SK-N-SH (cell line): ENCODE results near the gene WASHC3. TPM values are rescaled to one million over a fixed set of nuclear protein-coding genes. Genes with fewer than 3 reads are reported as not detected.

ENCODE experiments used
- CTCF ChIA-PET: fragments of 300-600, 350-600 bp; formaldehyde crosslinking; extraction: SDS; loops from one replicate; lab custom pipeline; 2021; lab: Yijun Ruan, JAX
- POLR2A ChIA-PET: fragments of 350-600 bp; sonication (Branson Sonifier 250); formaldehyde crosslinking; extraction: SDS; loops from one replicate; lab custom pipeline; 2020; ENCODE audit warnings: antibody characterized with exemption, inconsistent platforms; lab: Yijun Ruan, JAX
- DNase-seq: peaks from one replicate; pipeline ENCODE4 v3.0.0; 2012
- H2AFZ ChIP-seq: fragments of 200-600 bp; sonication (generic); 2 replicates; pipeline ENCODE4 v1.8.1; 2016; ENCODE audit warnings: antibody characterized with exemption, mild to moderate bottlenecking, low read depth
- H3F3A ChIP-seq: fragments of 200-600 bp; sonication (generic); replicated peaks from 2 replicates; pipeline ENCODE3; 2016; ENCODE audit warnings: antibody characterized with exemption, mild to moderate bottlenecking; ENCODE audit not compliant: insufficient read depth
- H3K27ac ChIP-seq, 2 experiments: fragments of 200-500 bp in 1 of 2; fragments of 200-600 bp in 1 of 2; sonication (Bioruptor generic) in 1 of 2; sonication (generic), shearing (Covaris generic) in 1 of 2; 2 replicates each; pipeline versions ENCODE4 v1.5.1 to v1.6.1; 2014 to 2016; ENCODE audit warnings: low read depth in 2 of 2, inconsistent platforms in 1 of 2, low read length in 1 of 2, mild to moderate bottlenecking in 1 of 2, mixed read lengths in 1 of 2
- H3K27me3 ChIP-seq: fragments of 200-600 bp; sonication (generic), shearing (Covaris generic); 2 replicates; pipeline ENCODE4 v1.6.1; 2016; ENCODE audit warnings: mixed run types; ENCODE audit not compliant: insufficient read depth
- H3K36me3 ChIP-seq, 2 experiments: fragments of 200-500 bp in 1 of 2; fragments of 200-600 bp in 1 of 2; sonication (Bioruptor generic) in 1 of 2; sonication (generic) in 1 of 2; replicated peaks in 1 of 2; 2 replicates each; pipeline versions ENCODE3 to v1.5.1; 2014 to 2016; ENCODE audit warnings: low read length in 1 of 2, mild to moderate bottlenecking in 1 of 2; ENCODE audit not compliant: insufficient read depth in 2 of 2, control insufficient read depth in 1 of 2
- H3K4me1 ChIP-seq, 2 experiments: fragments of 200-500 bp in 1 of 2; fragments of 200-600 bp in 1 of 2; sonication (Bioruptor generic) in 1 of 2; sonication (generic), shearing (Covaris generic) in 1 of 2; 2 replicates each; pipeline versions ENCODE4 v1.5.1 to v1.6.1; 2014 to 2016; ENCODE audit warnings: low read depth in 1 of 2, low read length in 1 of 2, mixed run types in 1 of 2; ENCODE audit not compliant: insufficient read depth in 2 of 2, control insufficient read depth in 1 of 2
- H3K4me2 ChIP-seq: fragments of 200-600 bp; sonication (generic), shearing (Covaris generic); 2 replicates; pipeline ENCODE4 v1.6.1; 2017; ENCODE audit warnings: mixed run types
- H3K4me3 ChIP-seq, 2 experiments: fragments of 200-500 bp in 1 of 2; fragments of 200-600 bp in 1 of 2; sonication (Bioruptor generic) in 1 of 2; sonication (generic), shearing (Covaris generic) in 1 of 2; 2 replicates each; pipeline versions ENCODE4 v1.5.1 to v1.8.1; 2014 to 2016; ENCODE audit warnings: low read depth in 2 of 2, inconsistent platforms in 1 of 2, low read length in 1 of 2, mild to moderate bottlenecking in 1 of 2, mixed read lengths in 1 of 2, moderate library complexity in 1 of 2
- H3K79me2 ChIP-seq: fragments of 200-600 bp; sonication (generic); 2 replicates; pipeline ENCODE4 v1.8.1; 2017; ENCODE audit warnings: mild to moderate bottlenecking; ENCODE audit not compliant: insufficient read depth
- H3K9ac ChIP-seq: fragments of 200-600 bp; sonication (generic); 2 replicates; pipeline ENCODE4 v1.6.1; 2017; ENCODE audit warnings: mixed run types
- H3K9me2 ChIP-seq: fragments of 200-600 bp; sonication (generic); 2 replicates; pipeline ENCODE4 v1.6.1; 2017; ENCODE audit warnings: mixed run types
- H3K9me3 ChIP-seq: fragments of 200-600 bp; sonication (generic); 2 replicates; pipeline ENCODE4 v1.6.1; 2017; ENCODE audit warnings: mixed run types, mild to moderate bottlenecking, moderate library complexity
- H4K20me1 ChIP-seq: fragments of 200-600 bp; sonication (generic); 2 replicates; pipeline ENCODE4 v1.6.1; 2017; ENCODE audit warnings: mild to moderate bottlenecking, mixed run types; ENCODE audit not compliant: insufficient read depth
- CHD2 ChIP-seq: fragments of 150-350 bp; IDR thresholded peaks from 2 replicates; pipeline ENCODE4 v1.6.1; 2018; ENCODE audit warnings: low read length; ENCODE audit not compliant: partially characterized antibody
- ELF1 ChIP-seq: IDR thresholded peaks from 2 replicates; pipeline ENCODE4 v1.4.0; 2012
- EP300 ChIP-seq, 2 experiments: IDR thresholded peaks; 2 replicates each; pipeline versions ENCODE4 v1.4.0 to v1.6.1; 2012; ENCODE audit warnings: borderline replicate concordance in 1 of 2, low read depth in 1 of 2, low read length in 1 of 2
- FOXM1 ChIP-seq: IDR thresholded peaks from 2 replicates; pipeline ENCODE4 v1.4.0; 2012; ENCODE audit warnings: low read depth, mild to moderate bottlenecking
- IRF3 ChIP-seq: fragments of 150-350 bp; IDR thresholded peaks from 2 replicates; pipeline ENCODE4 v1.6.1; 2016; ENCODE audit warnings: mild to moderate bottlenecking, low read depth, low read length
- JUND ChIP-seq: IDR thresholded peaks from 2 replicates; pipeline ENCODE4 v1.4.0; 2012
- MAX ChIP-seq: IDR thresholded peaks from 2 replicates; pipeline ENCODE4 v1.4.0; 2012; ENCODE audit warnings: low read depth
- MXI1 ChIP-seq: IDR thresholded peaks from 2 replicates; pipeline ENCODE4 v1.6.1; 2012; ENCODE audit warnings: mild to moderate bottlenecking, low read depth, low read length, improper control_type of control experiment
- NFIC ChIP-seq: IDR thresholded peaks from 2 replicates; pipeline ENCODE4 v1.4.0; 2012; ENCODE audit warnings: borderline replicate concordance
- NRF1 ChIP-seq: IDR thresholded peaks from 2 replicates; pipeline ENCODE4 v1.6.1; 2012; ENCODE audit warnings: low read depth, mild to moderate bottlenecking, low read length
- RAD21 ChIP-seq: IDR thresholded peaks from 2 replicates; pipeline ENCODE4 v1.6.1; 2012; ENCODE audit warnings: mild to moderate bottlenecking, low read length
- RCOR1 ChIP-seq: fragments of 150-350 bp; IDR thresholded peaks from 2 replicates; pipeline ENCODE4 v1.6.1; 2017; ENCODE audit warnings: antibody characterized with exemption, low read length
- REST ChIP-seq: IDR thresholded peaks from 2 replicates; pipeline ENCODE4 v1.6.1; 2012; ENCODE audit warnings: mild to moderate bottlenecking, low read depth, low read length, moderate library complexity
- RXRA ChIP-seq: IDR thresholded peaks from 2 replicates; pipeline ENCODE4 v1.4.0; 2012; ENCODE audit warnings: low read depth, mild to moderate bottlenecking, borderline replicate concordance
- TCF12 ChIP-seq: IDR thresholded peaks from 2 replicates; pipeline ENCODE4 v1.4.0; 2012
- USF1 ChIP-seq: IDR thresholded peaks from 2 replicates; pipeline ENCODE4 v1.4.0; 2012; ENCODE audit warnings: low read depth, borderline replicate concordance
- USF2 ChIP-seq: fragments of 150-350 bp; IDR thresholded peaks from 2 replicates; pipeline ENCODE4 v1.6.1; 2017; ENCODE audit warnings: antibody characterized with exemption, low read length, low read depth, borderline replicate concordance
- WGBS: methylation state at CpG from one replicate; pipeline ENCODE4 v1.1.6; 2017; ENCODE audit warnings: low lambda C conversion rate; 5-methylcytosine and 5-hydroxymethylcytosine counted together
- polyA plus RNA-seq, 3 experiments: library from polyadenylated mRNA; depleted of rRNA; stranded (reverse); fragments of >200 nt; gene quantifications; 2 replicates each; pipeline ENCODE4 v1.2.3, GENCODE V29; 2012

Gene WASHC3
- polyA plus RNA-seq, 1 of the 3 experiments (the other 2 are of a cell fraction) = 28.5 TPM

- H3K4me2 ChIP-seq = no peak overlapping the region
- ChIA-PET CTCF (interaction anchor here (0.6 kb wide), 1 partner anchor 15 kb away, joined by 3 read pairs; no protein-coding TSS in a partner anchor), POLR2A (no interaction called here)
- no peaks in the 10 kb centered on the region for H3K27me3 ChIP-seq
- 0 out of 2 replicates have a peak overlapping the region, but pooled peaks have one; percentile 22 for H2AFZ ChIP-seq
- H3K27ac ChIP-seq = no peak overlapping the region
- H3K79me2 ChIP-seq = no peaks in the 10 kb centered on the region
- H3F3A ChIP-seq = no peaks in the 10 kb centered on the region
- WGBS = 45% methylated on average over 5 of the region's 5 CpGs
- no peaks in the 10 kb centered on the region for H4K20me1 ChIP-seq
- no peaks in the 10 kb centered on the region for H3K36me3 ChIP-seq
- no peaks in the 10 kb centered on the region for H3K9me3 ChIP-seq
- no peak overlapping the region for H3K9ac ChIP-seq
- H3K4me3 ChIP-seq = no peak overlapping the region
- DNase-seq = no peak
- TF ChIP-seq USF2 (no peak), RAD21 (no peak), USF1 (no peak)
- H3K9me2 ChIP-seq = no peaks in the 10 kb centered on the region
- no peaks in the 10 kb centered on the region for H3K4me1 ChIP-seq
Measured at GRCh38 chr12:101982307-101982706, 79.5 kb downstream of the WASHC3 start.

GRCh38 chr12:101981868-101982267 is 79.9 kb downstream of the WASHC3 start:
- no peaks in the 10 kb centered on the region for H3K79me2 ChIP-seq
- ChIA-PET CTCF (interaction anchor here (0.6 kb wide), 1 partner anchor 15 kb away, joined by 3 read pairs; no protein-coding TSS in a partner anchor), POLR2A (no interaction called here)
- no peaks in the 10 kb centered on the region for H3K9me2 ChIP-seq
- no peaks in the 10 kb centered on the region for H3K27me3 ChIP-seq
- no peak overlapping the region for H3K4me2 ChIP-seq
- no peaks in the 10 kb centered on the region for H3K4me1 ChIP-seq
- no peaks in the 10 kb centered on the region for H4K20me1 ChIP-seq
- DNase-seq = no peak
- 22% methylated on average over 2 of the region's 2 CpGs for WGBS
- no peaks in the 10 kb centered on the region for H3F3A ChIP-seq
- H3K36me3 ChIP-seq = no peaks in the 10 kb centered on the region
- H2AFZ ChIP-seq = no peak overlapping the region
- no peak overlapping the region for H3K9ac ChIP-seq
- H3K27ac ChIP-seq = no peak overlapping the region
- H3K4me3 ChIP-seq = no peak overlapping the region
- H3K9me3 ChIP-seq = no peaks in the 10 kb centered on the region
- TF ChIP-seq NFIC (no peak), RCOR1 (no peak), FOXM1 (no peak), JUND (no peak), ELF1 (no peak), USF2 (no peak), IRF3 (no peak), USF1 (no peak), MAX (no peak), EP300 (IDR thresholded peaks at IDR 0.05; ENCODE audit: borderline replicate concordance in 1 of 2, low read depth in 1 of 2, low read length in 1 of 2) (no peak), CHD2 (no peak), RXRA (no peak), MXI1 (no peak), REST (no peak), NRF1 (no peak), TCF12 (no peak)
